Sigmoid colon (tissue), 4 donors: ENCODE data around the gene CCDC60.

Experiments used
- EP300 ChIP-seq, 4 donors: sonication (generic); formaldehyde crosslinking; IDR thresholded peaks; one replicate each; pipeline ENCODE4 v1.6.1; 2017; ENCODE audit warnings: antibody characterized with exemption in 4 of 4
- POLR2A ChIP-seq, 2 donors: fragments of 450-650 bp; IDR thresholded peaks; one replicate each; pipeline ENCODE4 v1.6.1; 2016; ENCODE audit warnings: antibody characterized with exemption in 2 of 2, mild to moderate bottlenecking in 2 of 2, moderate library complexity in 2 of 2
- POLR2AphosphoS5 ChIP-seq, 4 donors: sonication (generic); formaldehyde crosslinking; IDR thresholded peaks; one replicate each; pipeline ENCODE4 v1.6.1; 2017; ENCODE audit warnings: antibody characterized with exemption in 4 of 4
- TF ChIP-seq, protein P1 (sequence below), 4 experiments: fragments of 450-650 bp in 3 of 4; fragments of 200-600 bp in 1 of 4; IDR thresholded peaks; one replicate each; pipeline ENCODE4 v1.5.1; 2016 to 2019; ENCODE audit warnings: antibody characterized with exemption in 4 of 4, mild to moderate bottlenecking in 3 of 4, moderate library complexity in 2 of 4

DNA sequence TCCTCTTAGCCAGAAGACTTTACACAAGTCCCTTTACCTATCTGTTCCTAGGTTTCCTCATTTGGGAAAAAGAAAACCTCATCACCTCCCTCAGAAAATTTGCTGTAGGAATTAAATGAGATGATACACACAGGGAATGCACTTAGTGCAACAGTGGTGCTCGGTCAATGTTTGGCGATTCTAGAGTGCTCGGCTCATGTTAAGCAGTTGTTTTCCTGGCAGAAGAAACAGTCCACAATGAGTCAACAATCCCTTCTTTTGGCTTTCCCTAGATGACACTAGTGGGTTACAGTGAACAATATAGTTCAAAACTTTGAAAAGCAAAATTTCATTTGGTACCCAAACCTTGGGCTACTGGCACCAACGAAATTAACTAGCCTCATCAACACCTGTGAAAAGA lies 255.1 kb downstream of the CCDC60 start:
- TF ChIP-seq EP300 (IDR thresholded peaks at IDR 0.05), result no peak
- no peak for TF ChIP-seq POLR2A (IDR thresholded peaks at IDR 0.05)
- TF ChIP-seq, protein P1, sequence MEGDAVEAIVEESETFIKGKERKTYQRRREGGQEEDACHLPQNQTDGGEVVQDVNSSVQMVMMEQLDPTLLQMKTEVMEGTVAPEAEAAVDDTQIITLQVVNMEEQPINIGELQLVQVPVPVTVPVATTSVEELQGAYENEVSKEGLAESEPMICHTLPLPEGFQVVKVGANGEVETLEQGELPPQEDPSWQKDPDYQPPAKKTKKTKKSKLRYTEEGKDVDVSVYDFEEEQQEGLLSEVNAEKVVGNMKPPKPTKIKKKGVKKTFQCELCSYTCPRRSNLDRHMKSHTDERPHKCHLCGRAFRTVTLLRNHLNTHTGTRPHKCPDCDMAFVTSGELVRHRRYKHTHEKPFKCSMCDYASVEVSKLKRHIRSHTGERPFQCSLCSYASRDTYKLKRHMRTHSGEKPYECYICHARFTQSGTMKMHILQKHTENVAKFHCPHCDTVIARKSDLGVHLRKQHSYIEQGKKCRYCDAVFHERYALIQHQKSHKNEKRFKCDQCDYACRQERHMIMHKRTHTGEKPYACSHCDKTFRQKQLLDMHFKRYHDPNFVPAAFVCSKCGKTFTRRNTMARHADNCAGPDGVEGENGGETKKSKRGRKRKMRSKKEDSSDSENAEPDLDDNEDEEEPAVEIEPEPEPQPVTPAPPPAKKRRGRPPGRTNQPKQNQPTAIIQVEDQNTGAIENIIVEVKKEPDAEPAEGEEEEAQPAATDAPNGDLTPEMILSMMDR (IDR thresholded peaks at IDR 0.05), result no peak
- TF ChIP-seq POLR2AphosphoS5 (IDR thresholded peaks at IDR 0.05), result no peak
